IgD-negative memory B cell (primary cell): ENCODE results near the gene C1orf226. TPM values are rescaled to one million over a fixed set of nuclear protein-coding genes. Genes with fewer than 3 reads are reported as not detected.

Experiments used
- H3K27ac Mint-ChIP-seq, 3 donors: one replicate each; pipeline ENCODE4 v1.8.0; 2020 to 2022; ENCODE audit warnings: mild to moderate bottlenecking in 3 of 3, mixed read lengths in 3 of 3, moderate library complexity in 1 of 3
- H3K27me3 Mint-ChIP-seq: one replicate; pipeline ENCODE4 v1.8.0; 2021; ENCODE audit warnings: mixed read lengths
- H3K36me3 Mint-ChIP-seq: one replicate; pipeline ENCODE4 v1.8.0; 2020; ENCODE audit warnings: mild to moderate bottlenecking, mixed read lengths
- H3K4me1 Mint-ChIP-seq, 3 donors: one replicate each; pipeline ENCODE4 v1.8.0; 2020 to 2022; ENCODE audit warnings: mixed read lengths in 3 of 3, mild to moderate bottlenecking in 1 of 3
- H3K4me3 Mint-ChIP-seq, 4 donors: one replicate each; pipeline ENCODE4 v1.8.0; 2020 to 2022; ENCODE audit warnings: mild to moderate bottlenecking in 4 of 4, mixed read lengths in 4 of 4, moderate library complexity in 3 of 4
- H3K9me3 Mint-ChIP-seq, 3 donors: one replicate each; pipeline ENCODE4 v1.8.0; 2020 to 2021; ENCODE audit warnings: mixed read lengths in 3 of 3, mild to moderate bottlenecking in 1 of 3
- polyA plus RNA-seq: library from polyadenylated mRNA; unstranded; fragments of 300-500 nt; fragmentation: Illumina TruSeq; gene quantifications from one replicate; pipeline ENCODE4 v1.2.3, GENCODE V29; 2021

Gene C1orf226
- polyA plus RNA-seq, 1 donor from 2014 or later: not detected

GRCh38 chr1:162371611-162372010 is 9.9 kb upstream of the C1orf226 start:
- Mint-ChIP-seq H3K36me3 (no peaks in the 10 kb centered on the region), H3K27me3 (peaks cover 6% of the 10 kb centered on the region), H3K27ac (no peak overlapping the region), H3K4me3 (no peak overlapping the region), H3K4me1 (no peaks in the 10 kb centered on the region), H3K9me3 (no peaks in the 10 kb centered on the region)

DNA sequence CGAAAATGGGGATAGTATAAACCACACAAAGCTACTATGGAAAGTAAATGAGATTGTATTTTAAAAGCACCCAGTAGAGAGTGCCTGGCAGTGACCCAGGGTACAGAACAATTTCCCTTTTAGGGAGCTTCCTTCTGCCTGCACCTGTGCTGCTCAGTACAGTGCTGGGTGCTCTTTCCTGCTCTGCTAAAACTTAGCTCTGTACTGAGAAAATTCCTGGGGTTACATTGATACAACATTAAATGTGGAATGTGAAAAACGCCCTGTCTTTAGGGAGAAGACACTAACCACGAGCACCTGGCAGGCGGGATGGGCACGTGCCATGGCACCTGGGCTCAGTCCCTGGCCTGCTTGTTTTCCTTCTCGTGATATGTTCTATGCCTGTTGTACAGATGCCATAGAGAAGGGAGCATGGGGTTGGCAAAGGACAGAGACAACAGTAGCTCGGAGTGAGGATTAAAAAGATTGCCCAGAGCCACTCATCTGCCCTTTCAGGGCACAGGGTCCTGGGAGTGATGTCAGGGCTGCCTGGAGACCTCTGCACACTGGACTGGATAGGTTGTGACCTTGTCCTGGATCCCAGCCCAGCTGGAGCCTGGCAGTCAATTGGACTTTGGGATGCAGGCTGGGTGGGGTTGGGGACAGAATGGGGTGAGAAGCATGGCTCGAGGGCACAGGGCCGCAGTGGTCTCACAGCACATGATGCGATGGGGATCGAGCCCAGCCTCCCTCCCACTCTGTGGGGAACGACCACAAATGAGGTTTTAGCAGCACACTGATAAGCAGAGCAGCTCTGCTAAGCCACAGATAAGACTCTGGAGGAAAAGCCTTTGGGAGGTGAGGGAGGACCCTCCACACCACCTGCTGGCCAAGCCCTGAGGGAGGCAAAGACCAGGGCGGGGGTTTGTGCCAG is 9.1 kb upstream of the C1orf226 start:
- no peaks in the 10 kb centered on the region for H3K36me3 Mint-ChIP-seq
- no peak overlapping the region for H3K27ac Mint-ChIP-seq
- no peaks in the 10 kb centered on the region for H3K4me1 Mint-ChIP-seq
- no peak overlapping the region for H3K4me3 Mint-ChIP-seq
- H3K9me3 Mint-ChIP-seq: no peaks in the 10 kb centered on the region
- H3K27me3 Mint-ChIP-seq: peaks cover 6% of the 10 kb centered on the region

GRCh38 chr1:162373072-162373427 is 8.5 kb upstream of the C1orf226 start:
- H3K4me3 Mint-ChIP-seq: no peak overlapping the region
- no peak overlapping the region for H3K27ac Mint-ChIP-seq
- H3K9me3 Mint-ChIP-seq: no peaks in the 10 kb centered on the region
- peaks cover 6% of the 10 kb centered on the region for H3K27me3 Mint-ChIP-seq
- no peaks in the 10 kb centered on the region for H3K36me3 Mint-ChIP-seq
- H3K4me1 Mint-ChIP-seq: no peaks in the 10 kb centered on the region

DNA sequence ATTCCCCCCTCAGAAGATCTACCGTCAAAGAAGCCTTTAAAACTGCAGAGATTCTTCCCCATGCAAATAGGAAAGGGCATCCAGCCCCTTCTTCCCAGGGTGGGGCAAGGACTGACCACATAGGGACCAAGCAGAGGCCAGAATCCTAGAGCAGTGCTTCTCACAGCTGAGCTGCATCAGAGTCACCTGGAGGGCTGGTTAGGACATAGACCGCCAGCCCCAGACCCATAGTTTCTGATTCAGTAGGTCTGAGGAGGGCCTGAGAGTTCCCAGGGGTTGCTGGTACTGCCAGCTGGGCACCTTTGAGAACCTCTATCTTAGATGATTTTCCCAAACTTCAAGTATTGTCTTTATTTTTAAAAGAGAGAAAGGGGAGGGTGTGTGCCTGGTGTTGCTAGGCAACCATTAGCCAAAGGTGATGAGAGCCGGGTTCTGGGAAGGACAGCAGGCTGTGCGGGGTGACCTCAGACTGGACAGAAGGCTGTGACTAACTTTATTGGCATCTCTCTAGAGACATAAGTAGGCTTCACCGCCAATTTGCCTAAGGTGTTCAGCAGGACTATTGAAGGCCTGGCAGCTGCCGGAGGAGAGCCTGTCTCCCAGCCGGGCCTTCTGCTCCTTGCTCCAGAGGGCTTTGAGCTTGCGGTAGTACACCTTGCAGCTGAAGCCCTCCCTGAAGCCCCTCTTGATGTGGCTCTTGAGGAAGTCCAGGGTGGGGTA is 7.8 kb upstream of the C1orf226 start:
- no peak overlapping the region for H3K27ac Mint-ChIP-seq
- no peaks in the 10 kb centered on the region for H3K36me3 Mint-ChIP-seq
- H3K27me3 Mint-ChIP-seq: peaks cover 4% of the 10 kb centered on the region
- H3K9me3 Mint-ChIP-seq: no peaks in the 10 kb centered on the region
- no peaks in the 10 kb centered on the region for H3K4me1 Mint-ChIP-seq
- H3K4me3 Mint-ChIP-seq: no peak overlapping the region

GRCh38 chr1:162374406-162374805 is 7.1 kb upstream of the C1orf226 start:
- H3K4me1 Mint-ChIP-seq: no peaks in the 10 kb centered on the region
- H3K4me3 Mint-ChIP-seq: no peak overlapping the region
- peaks cover 7% of the 10 kb centered on the region for H3K27me3 Mint-ChIP-seq
- H3K27ac Mint-ChIP-seq: no peak overlapping the region
- peaks cover 1% of the 10 kb centered on the region for H3K36me3 Mint-ChIP-seq
- H3K9me3 Mint-ChIP-seq: no peaks in the 10 kb centered on the region

DNA sequence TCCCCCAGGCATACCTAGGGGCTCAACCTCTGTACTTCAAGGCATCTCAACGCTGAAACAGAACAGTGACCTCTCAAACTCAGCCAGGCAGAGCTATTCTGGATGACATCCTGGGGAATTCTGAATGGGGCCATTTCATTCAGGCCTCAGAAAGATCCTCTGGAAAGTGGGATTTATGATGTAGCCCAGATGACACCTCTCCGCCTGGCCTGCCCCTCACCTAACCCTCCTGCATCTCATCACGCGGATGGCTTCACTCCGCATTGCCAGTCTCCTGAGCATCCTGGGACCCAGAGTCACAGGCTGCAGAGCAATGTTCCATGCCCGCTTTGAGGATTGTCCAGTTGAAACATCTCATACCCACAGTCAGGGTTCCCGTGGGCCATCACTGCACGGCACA is 6.1 kb upstream of the C1orf226 start:
- H3K36me3 Mint-ChIP-seq: peaks cover 1% of the 10 kb centered on the region
- H3K27ac Mint-ChIP-seq: no peak overlapping the region
- no peaks in the 10 kb centered on the region for H3K4me1 Mint-ChIP-seq
- H3K27me3 Mint-ChIP-seq: peaks cover 7% of the 10 kb centered on the region
- no peaks in the 10 kb centered on the region for H3K9me3 Mint-ChIP-seq
- no peak overlapping the region for H3K4me3 Mint-ChIP-seq

GRCh38 chr1:162376691-162377090 is 4.8 kb upstream of the C1orf226 start, which contains the start of gene SPATA46:
SPATA46 (minus strand) TSS chr1:162376854; CDS start chr1:162376790, 64 bp downstream.
- H3K4me1 Mint-ChIP-seq: no peaks in the 10 kb centered on the region
- H3K4me3 Mint-ChIP-seq: no peak within 1 kb of the TSS
- no peaks in the 10 kb centered on the region for H3K9me3 Mint-ChIP-seq
- peaks cover 6% of the 10 kb centered on the region for H3K27me3 Mint-ChIP-seq
- H3K36me3 Mint-ChIP-seq: peaks cover 1% of the 10 kb centered on the region
- no peak within 1 kb of the TSS for H3K27ac Mint-ChIP-seq

DNA sequence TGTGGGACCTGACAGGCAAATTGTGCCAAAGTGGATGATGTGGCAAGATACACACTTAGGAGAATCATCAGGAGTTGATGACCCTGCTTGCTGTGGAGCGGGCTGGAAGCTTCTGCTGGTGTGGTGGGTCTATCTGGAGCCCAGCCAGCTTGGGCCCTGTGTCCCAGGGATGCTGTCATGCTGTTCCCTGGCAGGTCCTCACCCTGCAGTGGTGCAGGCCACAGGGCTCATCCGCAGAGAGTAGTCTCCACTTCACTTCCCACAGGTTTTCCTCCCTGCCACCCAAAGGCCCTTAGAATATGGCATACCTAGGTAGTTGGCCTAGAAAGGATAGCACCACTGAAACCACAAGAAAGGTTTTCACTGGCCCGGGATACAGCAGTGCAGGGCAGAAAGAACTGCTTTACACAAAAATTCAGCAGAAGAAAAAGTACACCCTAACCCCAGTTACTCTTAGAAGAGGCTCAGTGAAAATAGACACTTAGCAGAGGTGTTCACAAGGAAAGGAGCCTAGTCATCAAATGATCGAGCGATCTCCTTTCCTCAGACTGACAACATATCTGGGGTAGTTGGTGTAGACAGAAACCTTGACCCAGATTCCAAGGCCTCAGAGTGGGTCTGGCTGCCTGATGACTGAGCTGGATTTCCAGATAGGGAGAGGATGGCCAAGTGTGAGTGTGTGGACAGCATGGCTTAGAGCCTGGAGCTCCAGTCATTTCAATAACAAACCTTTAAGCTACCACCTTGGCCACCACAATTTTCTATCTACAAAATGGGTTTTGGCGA is 1.3 kb upstream of the C1orf226 start:
- no peaks in the 10 kb centered on the region for H3K9me3 Mint-ChIP-seq
- H3K4me3 Mint-ChIP-seq: no peak overlapping the region
- H3K27me3 Mint-ChIP-seq: peaks cover 3% of the 10 kb centered on the region
- H3K36me3 Mint-ChIP-seq: peaks cover 1% of the 10 kb centered on the region
- no peaks in the 10 kb centered on the region for H3K4me1 Mint-ChIP-seq
- H3K27ac Mint-ChIP-seq: no peak overlapping the region

- Mint-ChIP-seq H3K36me3 (peaks cover 1% of the 10 kb centered on the region), H3K4me3 (no peak overlapping the region), H3K27me3 (peaks cover 3% of the 10 kb centered on the region), H3K9me3 (no peaks in the 10 kb centered on the region), H3K4me1 (no peaks in the 10 kb centered on the region), H3K27ac (no peak overlapping the region)
Observed at GRCh38 chr1:162381941-162382750, 618 bp downstream of the C1orf226 start.

DNA sequence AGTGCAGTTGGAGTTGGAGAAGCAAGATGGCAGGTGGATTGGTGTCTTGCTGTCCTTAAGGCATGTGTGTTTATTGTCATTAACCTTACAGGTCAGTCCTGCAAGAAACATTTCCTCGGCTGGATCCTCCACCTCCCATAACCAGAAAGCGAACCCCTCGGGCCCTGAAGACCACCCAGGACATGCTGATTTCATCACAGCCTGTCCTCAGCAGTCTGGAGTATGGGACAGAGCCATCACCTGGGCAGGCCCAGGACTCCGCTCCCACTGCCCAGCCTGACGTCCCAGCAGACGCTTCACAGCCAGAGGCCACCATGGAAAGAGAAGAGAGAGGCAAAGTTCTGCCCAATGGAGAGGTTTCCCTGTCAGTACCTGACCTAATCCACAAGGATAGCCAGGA is 1.6 kb downstream of the C1orf226 start:
- Mint-ChIP-seq H3K4me1 (no peaks in the 10 kb centered on the region), H3K4me3 (no peak overlapping the region), H3K27ac (no peak overlapping the region), H3K27me3 (peaks cover 4% of the 10 kb centered on the region), H3K9me3 (no peaks in the 10 kb centered on the region), H3K36me3 (peaks cover 1% of the 10 kb centered on the region)

DNA sequence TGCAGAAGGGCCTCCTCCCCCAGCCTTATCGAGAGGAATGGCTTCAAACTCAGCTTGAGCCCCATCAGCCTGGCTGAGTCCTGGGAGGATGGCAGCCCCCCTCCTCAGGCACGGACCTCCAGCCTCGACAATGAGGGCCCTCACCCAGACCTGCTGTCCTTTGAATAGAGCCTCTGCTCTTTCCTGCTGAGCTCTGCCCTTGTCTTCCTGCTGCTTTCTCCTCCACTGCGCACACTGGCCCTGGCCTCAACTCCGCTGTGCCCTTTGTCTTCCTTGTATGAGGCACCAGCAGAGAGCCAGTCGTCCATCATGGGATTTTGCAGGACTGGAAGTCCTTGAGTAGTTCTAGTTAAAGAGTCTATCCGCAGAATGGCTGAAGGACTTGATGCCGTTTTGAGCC is 2.0 kb downstream of the C1orf226 start:
- peaks cover 6% of the 10 kb centered on the region for H3K27me3 Mint-ChIP-seq
- H3K4me3 Mint-ChIP-seq: no peak overlapping the region
- no peaks in the 10 kb centered on the region for H3K9me3 Mint-ChIP-seq
- H3K4me1 Mint-ChIP-seq: no peaks in the 10 kb centered on the region
- H3K27ac Mint-ChIP-seq: no peak overlapping the region
- peaks cover 1% of the 10 kb centered on the region for H3K36me3 Mint-ChIP-seq

DNA sequence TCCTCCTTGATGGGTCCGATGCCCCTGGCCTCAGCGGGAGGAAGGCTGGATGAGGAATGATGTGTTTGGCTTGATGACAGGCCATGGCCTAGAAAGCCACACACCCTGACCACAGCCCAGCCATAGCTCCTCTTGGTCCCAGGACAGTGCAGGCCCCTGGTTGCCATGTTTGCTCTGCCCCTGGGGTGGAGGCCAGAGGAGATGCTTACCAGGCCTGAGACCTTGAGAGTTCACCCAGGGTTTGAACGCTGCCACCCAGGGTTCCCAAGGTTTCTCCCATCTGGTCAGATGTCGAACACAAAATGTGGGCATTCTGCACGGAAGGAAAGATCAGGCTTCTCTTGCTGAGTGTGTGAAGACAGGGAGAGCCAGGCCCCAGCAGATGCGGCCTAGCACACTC is 2.6 kb downstream of the C1orf226 start:
- Mint-ChIP-seq H3K9me3 (no peaks in the 10 kb centered on the region), H3K4me3 (no peak overlapping the region), H3K4me1 (peaks cover 0 to 3% (median 0%) of the 10 kb centered on the region in 3 donors), H3K27me3 (peaks cover 5% of the 10 kb centered on the region), H3K36me3 (no peaks in the 10 kb centered on the region), H3K27ac (no peak overlapping the region)

DNA sequence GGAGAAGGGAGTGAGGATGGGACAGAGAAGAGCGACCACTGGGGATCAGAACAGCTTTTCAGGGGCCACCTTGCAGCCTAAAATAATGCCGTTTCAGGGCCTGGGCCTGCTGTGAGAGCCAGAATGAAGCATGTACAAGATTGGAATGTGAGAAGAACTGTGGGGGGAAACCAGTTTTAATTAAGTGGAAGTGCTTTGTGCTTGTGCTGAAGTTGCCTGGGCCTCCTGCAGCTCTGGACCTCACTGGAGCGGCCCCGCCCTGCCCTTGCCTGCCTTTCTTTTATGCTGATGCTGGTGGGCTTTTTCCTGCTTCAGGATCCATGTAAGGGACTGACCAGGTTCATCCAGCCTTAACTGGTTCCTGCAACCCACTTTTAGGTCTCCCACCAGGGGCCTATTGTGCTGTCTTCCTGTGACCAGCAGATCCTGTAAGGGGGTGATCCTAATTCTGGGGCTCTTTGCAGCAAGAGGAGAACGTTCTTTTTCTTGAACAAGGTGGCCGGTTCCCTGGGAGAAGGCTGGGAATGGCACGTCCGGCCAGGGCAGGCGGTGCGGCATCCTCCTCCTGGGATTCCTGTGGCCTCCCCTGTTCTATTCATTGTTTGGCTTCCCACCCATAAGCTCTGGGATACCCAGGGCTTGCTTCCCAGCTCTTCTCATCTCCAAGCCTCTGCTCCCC is 3.2 kb downstream of the C1orf226 start:
- Mint-ChIP-seq H3K9me3 (no peaks in the 10 kb centered on the region), H3K27ac (no peak overlapping the region), H3K4me1 (peaks cover 0 to 8% (median 3%) of the 10 kb centered on the region in 3 donors), H3K27me3 (peaks cover 8% of the 10 kb centered on the region), H3K4me3 (no peak overlapping the region), H3K36me3 (no peaks in the 10 kb centered on the region)

DNA sequence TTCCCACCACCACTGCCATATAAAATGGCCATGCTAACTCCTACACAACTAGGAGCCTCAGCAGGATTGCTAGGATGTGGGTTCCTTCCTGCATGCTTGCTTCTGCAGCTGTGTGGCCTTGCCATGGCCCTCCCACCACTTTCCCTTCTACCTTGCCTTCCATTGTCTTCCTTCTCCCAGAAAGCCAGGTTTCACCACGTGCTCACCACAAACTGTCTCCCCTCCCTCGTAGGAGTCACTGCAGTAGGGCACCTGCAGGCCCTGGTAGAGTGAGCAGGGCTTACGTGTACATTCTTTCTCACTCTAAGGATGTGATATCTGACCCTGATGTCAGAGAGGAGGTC is 3.7 kb downstream of the C1orf226 start:
- no peaks in the 10 kb centered on the region for H3K9me3 Mint-ChIP-seq
- no peak overlapping the region for H3K4me3 Mint-ChIP-seq
- H3K27me3 Mint-ChIP-seq: peaks cover 11% of the 10 kb centered on the region
- peaks cover 0 to 8% (median 3%) of the 10 kb centered on the region in 3 donors for H3K4me1 Mint-ChIP-seq
- no peak overlapping the region for H3K27ac Mint-ChIP-seq
- no peaks in the 10 kb centered on the region for H3K36me3 Mint-ChIP-seq
